Lung (tissue), 12 donors: ENCODE data around the gene TMTC4. TPM values are rescaled to one million over a fixed set of nuclear protein-coding genes. Genes with fewer than 3 reads are reported as not detected.

ENCODE experiments used
- ATAC-seq: fragments of 200-7000 bp; cut with Tn5 transposase; one replicate; pipeline ENCODE4 v1.9.1; 2020; ENCODE audit warnings: moderate number of reproducible peaks; ENCODE audit not compliant: insufficient read depth, low FRiP score
- DNase-seq, 3 donors: peaks; one replicate each; pipeline ENCODE4 v3.0.0-alpha.2; 2013 to 2017
- H3K27ac ChIP-seq, 2 donors: one replicate each; pipeline ENCODE4 v1.5.1; 2013; ENCODE audit warnings: mild to moderate bottlenecking in 2 of 2, moderate library complexity in 2 of 2, control low read depth in 1 of 2, inconsistent platforms in 1 of 2, low read depth in 1 of 2, low read length in 1 of 2
- H3K27me3 ChIP-seq, 3 donors: one replicate each; pipeline ENCODE4 v1.5.1; 2013; ENCODE audit warnings: low read length in 2 of 3; ENCODE audit not compliant: control insufficient read depth in 3 of 3, insufficient read depth in 3 of 3
- H3K36me3 ChIP-seq, 4 donors: one replicate each; pipeline ENCODE4 v1.5.1; 2013; ENCODE audit warnings: low read length in 4 of 4, mild to moderate bottlenecking in 1 of 4, moderate library complexity in 1 of 4; ENCODE audit not compliant: control insufficient read depth in 4 of 4, insufficient read depth in 4 of 4
- H3K4me1 ChIP-seq, 5 donors: one replicate each; pipeline ENCODE4 v1.5.1; 2013; ENCODE audit warnings: low read length in 5 of 5, mild to moderate bottlenecking in 2 of 5, moderate library complexity in 1 of 5; ENCODE audit not compliant: control insufficient read depth in 5 of 5, insufficient read depth in 5 of 5
- H3K4me3 ChIP-seq: one replicate; pipeline ENCODE4 v1.5.1; 2013; ENCODE audit warnings: mild to moderate bottlenecking, control low read depth, moderate library complexity
- H3K9ac ChIP-seq, 2 donors: one replicate each; pipeline ENCODE4 v1.5.1; 2013; ENCODE audit warnings: low read length in 2 of 2, control low read depth in 1 of 2; ENCODE audit not compliant: insufficient read depth in 1 of 2
- H3K9me3 ChIP-seq, 4 donors: one replicate each; pipeline ENCODE4 v1.5.1; 2013; ENCODE audit warnings: low read length in 3 of 4, mild to moderate bottlenecking in 1 of 4, moderate library complexity in 1 of 4; ENCODE audit not compliant: control insufficient read depth in 4 of 4, insufficient read depth in 3 of 4
- CTCF ChIP-seq: IDR thresholded peaks from 2 replicates; pipeline ENCODE4 v1.5.1; 2012; ENCODE audit warnings: mild to moderate bottlenecking; ENCODE audit errors: control extremely low read depth, extremely low read depth
- WGBS, 2 donors: extraction: QIAGEN DNeasy Blood & Tissue Kit; methylation state at CpG; one replicate each; pipeline ENCODE4 v1.1.7; 2013; 5-methylcytosine and 5-hydroxymethylcytosine counted together
- polyA plus RNA-seq, 2 donors: library from polyadenylated mRNA; stranded (reverse); fragments of 200-250 nt; gene quantifications; one replicate each; pipeline ENCODE4 v1.2.1, GENCODE V29; 2013
- total RNA-seq, 2 donors: library from RNA; depleted of rRNA in 1 of 2; stranded (reverse); fragments of >200 nt in 1 of 2; gene quantifications; one replicate each; pipeline ENCODE4 v1.2.1, GENCODE V29; 2014 to 2021
- donor health status: control.
- donor health status: control.
- donor health status: Bipolar disorder and iron deficiency.
- donor health status: healthy.
- donor health status: DM: yes; HTN: yes; CAD: no.

TMTC4 gene
- total and polyA plus RNA-seq, 4 donors: 5.0 to 27.1 (median 11.7) TPM

GRCh38 chr13:100648354-100648753, 26.2 kb downstream of the TMTC4 start:
- TF ChIP-seq CTCF: no peak
- H3K27me3 ChIP-seq: no peaks in the 10 kb centered on the region
- H3K9me3 ChIP-seq: no peaks in the 10 kb centered on the region
- H3K36me3 ChIP-seq: peaks cover 0 to 3% (median under 1%) of the 10 kb centered on the region in 4 donors
- DNase-seq (no peak), ATAC-seq (no peak)
- H3K4me1 ChIP-seq: no peaks in the 10 kb centered on the region
- H3K9ac ChIP-seq: no peak overlapping the region
- no peak overlapping the region for H3K4me3 ChIP-seq
- H3K27ac ChIP-seq: no peak overlapping the region
- WGBS, 2 donors: 76 to 95% methylated on average over 4 of the region's 4 CpGs

- DNase-seq (no peak), ATAC-seq (no peak)
- H3K9ac ChIP-seq: no peak overlapping the region
- peaks cover 0 to 3% (median 2%) of the 10 kb centered on the region in 4 donors for H3K36me3 ChIP-seq
- TF ChIP-seq CTCF: no peak
- H3K27me3 ChIP-seq: no peaks in the 10 kb centered on the region
- no peaks in the 10 kb centered on the region for H3K9me3 ChIP-seq
- 95% methylated on average over 10 of the region's 10 CpGs for WGBS, 2 donors
- H3K4me1 ChIP-seq: no peaks in the 10 kb centered on the region
- H3K27ac ChIP-seq: no peak overlapping the region
- H3K4me3 ChIP-seq: no peak overlapping the region
Measured at GRCh38 chr13:100646871-100647270, 27.7 kb downstream of the TMTC4 start.

- ATAC-seq (no peak), DNase-seq (peak in 2 of 3 donors; percentile 13 to 29)
- peaks cover 2 to 5% (median 4%) of the 10 kb centered on the region in 4 donors for H3K36me3 ChIP-seq
- H3K27me3 ChIP-seq: no peaks in the 10 kb centered on the region
- WGBS, 2 donors: 87 to 89% methylated on average over 12 of the region's 12 CpGs
- no peaks in the 10 kb centered on the region for H3K4me1 ChIP-seq
- TF ChIP-seq CTCF: no peak
- H3K9ac ChIP-seq: no peak overlapping the region
- H3K4me3 ChIP-seq: no peak overlapping the region
- H3K9me3 ChIP-seq: no peaks in the 10 kb centered on the region
- H3K27ac ChIP-seq: no peak overlapping the region
Measured at GRCh38 chr13:100646030-100646673, 28.4 kb downstream of the TMTC4 start.

- no peak overlapping the region for H3K4me3 ChIP-seq
- H3K27ac ChIP-seq: no peak overlapping the region
- TF ChIP-seq CTCF: no peak
- no peaks in the 10 kb centered on the region for H3K9me3 ChIP-seq
- no peak overlapping the region for H3K9ac ChIP-seq
- H3K4me1 ChIP-seq: no peaks in the 10 kb centered on the region
- H3K27me3 ChIP-seq: no peaks in the 10 kb centered on the region
- no peak for DNase-seq
- 92 to 94% methylated on average over 7 of the region's 7 CpGs for WGBS, 2 donors
- peaks cover 5 to 7% (median 5%) of the 10 kb centered on the region in 4 donors for H3K36me3 ChIP-seq
- ATAC-seq: no peak
Measured at GRCh38 chr13:100645382-100645781, 29.2 kb downstream of the TMTC4 start.
